ENCODE results near the gene TBC1D4.

The TBC1D4 gene

GRCh38 chr13:75373988-75374387 is 108.0 kb downstream of the TBC1D4 start:
- H3K36me3 ChIP-seq (ENCODE audit: control insufficient read depth in 1 of 2, insufficient read depth in 2 of 2, low read length in 2 of 2), result no peaks in the 10 kb centered on the region

GRCh38 chr13:75372923-75373841 is 108.8 kb downstream of the TBC1D4 start:
- H3K4ac ChIP-seq (ENCODE audit: low read depth, low read length), result no peak overlapping the region
- H4K8ac ChIP-seq (ENCODE audit: low read depth, low read length), result no peak overlapping the region
- no peak overlapping the region for H2BK120ac ChIP-seq (ENCODE audit: insufficient read depth, low read length, poor library complexity)
- H3K79me1 ChIP-seq (ENCODE audit: low read length), result no peaks in the 10 kb centered on the region
- H3K23ac ChIP-seq (ENCODE audit: low read length), result no peak overlapping the region
- no peak overlapping the region for H4K12ac ChIP-seq (ENCODE audit: low read depth, low read length)
- no peak overlapping the region for H2BK12ac ChIP-seq (ENCODE audit: low read length)
- no peak overlapping the region for H2AFZ ChIP-seq (ENCODE audit: insufficient read depth, low read length, poor library complexity)
- no peaks in the 10 kb centered on the region for H3K4me1 ChIP-seq (ENCODE audit: control insufficient read depth in 1 of 2, insufficient read depth in 2 of 2, low read length in 2 of 2)
- H3K79me2 ChIP-seq (ENCODE audit: control insufficient read depth, insufficient read depth, low read length, poor library complexity), result no peaks in the 10 kb centered on the region
- H3K36me3 ChIP-seq (ENCODE audit: control insufficient read depth in 1 of 2, insufficient read depth in 2 of 2, low read length in 2 of 2), result no peaks in the 10 kb centered on the region
- H3K14ac ChIP-seq (ENCODE audit: low read length), result no peak overlapping the region
- WGBS (ENCODE audit: extremely low coverage, insufficient coverage, insufficient read length), result no CpG with 5 or more reads among the region's 13 CpGs
- H3K18ac ChIP-seq (ENCODE audit: low read length), result no peak overlapping the region
- H4K91ac ChIP-seq (ENCODE audit: low read depth, low read length), result no peak overlapping the region
- H3K9ac ChIP-seq (ENCODE audit: low read length), result no peak overlapping the region
- peak; percentile 55 to 78 for DNase-seq
- H2AK5ac ChIP-seq (ENCODE audit: low read length), result no peak overlapping the region
- H3K9me3 ChIP-seq (ENCODE audit: insufficient read depth, low read depth, low read length), result no peaks in the 10 kb centered on the region
- H3K4me3 ChIP-seq (ENCODE audit: low read depth, low read length), result no peak overlapping the region
- no peak overlapping the region for H3K27ac ChIP-seq (ENCODE audit: low read depth, low read length)
- H3K4me2 ChIP-seq (ENCODE audit: low read length), result no peak overlapping the region
- no peaks in the 10 kb centered on the region for H3K27me3 ChIP-seq (ENCODE audit: insufficient read depth, low read length)
- no peak overlapping the region for H2BK5ac ChIP-seq (ENCODE audit: low read depth, low read length, poor library complexity)

More at GRCh38 chr13:75373988-75374387, 108.0 kb downstream of the TBC1D4 start:
- Histone ChIP-seq H2BK120ac (ENCODE audit: insufficient read depth, low read length, poor library complexity) (no peak overlapping the region), H3K4me2 (ENCODE audit: low read length) (no peak overlapping the region), H3K4ac (ENCODE audit: low read depth, low read length) (no peak overlapping the region), H3K18ac (ENCODE audit: low read length) (no peak overlapping the region), H3K79me1 (ENCODE audit: low read length) (no peaks in the 10 kb centered on the region), H3K4me3 (ENCODE audit: low read depth, low read length) (no peak overlapping the region), H3K14ac (ENCODE audit: low read length) (no peak overlapping the region), H3K9me3 (ENCODE audit: insufficient read depth, low read depth, low read length) (no peaks in the 10 kb centered on the region), H2BK12ac (ENCODE audit: low read length) (no peak overlapping the region), H3K27ac (ENCODE audit: low read depth, low read length) (no peak overlapping the region), H4K8ac (ENCODE audit: low read depth, low read length) (no peak overlapping the region), H2AFZ (ENCODE audit: insufficient read depth, low read length, poor library complexity) (no peak overlapping the region), H3K27me3 (ENCODE audit: insufficient read depth, low read length) (no peaks in the 10 kb centered on the region), H3K4me1 (ENCODE audit: control insufficient read depth in 1 of 2, insufficient read depth in 2 of 2, low read length in 2 of 2) (no peaks in the 10 kb centered on the region), H2AK5ac (ENCODE audit: low read length) (no peak overlapping the region), H4K12ac (ENCODE audit: low read depth, low read length) (no peak overlapping the region), H4K91ac (ENCODE audit: low read depth, low read length) (no peak overlapping the region), H3K79me2 (ENCODE audit: control insufficient read depth, insufficient read depth, low read length, poor library complexity) (no peaks in the 10 kb centered on the region), H3K9ac (ENCODE audit: low read length) (no peak overlapping the region), H3K23ac (ENCODE audit: low read length) (no peak overlapping the region), H2BK5ac (ENCODE audit: low read depth, low read length, poor library complexity) (no peak overlapping the region)
- no CpG with 5 or more reads among the region's 5 CpGs for WGBS (ENCODE audit: extremely low coverage, insufficient coverage, insufficient read length)
- no peak for DNase-seq

- Histone ChIP-seq H3K79me1 (ENCODE audit: low read length) (no peaks in the 10 kb centered on the region), H2BK12ac (ENCODE audit: low read length) (no peak overlapping the region), H3K27ac (ENCODE audit: low read depth, low read length) (no peak overlapping the region), H2BK120ac (ENCODE audit: insufficient read depth, low read length, poor library complexity) (no peak overlapping the region), H3K23ac (ENCODE audit: low read length) (no peak overlapping the region), H2AK5ac (ENCODE audit: low read length) (no peak overlapping the region), H3K4me2 (ENCODE audit: low read length) (no peak overlapping the region), H4K91ac (ENCODE audit: low read depth, low read length) (no peak overlapping the region), H2AFZ (ENCODE audit: insufficient read depth, low read length, poor library complexity) (no peak overlapping the region), H2BK5ac (ENCODE audit: low read depth, low read length, poor library complexity) (no peak overlapping the region), H3K27me3 (ENCODE audit: insufficient read depth, low read length) (no peaks in the 10 kb centered on the region), H3K79me2 (ENCODE audit: control insufficient read depth, insufficient read depth, low read length, poor library complexity) (no peaks in the 10 kb centered on the region), H3K18ac (ENCODE audit: low read length) (no peak overlapping the region), H3K4ac (ENCODE audit: low read depth, low read length) (no peak overlapping the region), H4K8ac (ENCODE audit: low read depth, low read length) (no peak overlapping the region), H3K14ac (ENCODE audit: low read length) (no peak overlapping the region), H3K4me1 (ENCODE audit: control insufficient read depth in 1 of 2, insufficient read depth in 2 of 2, low read length in 2 of 2) (no peaks in the 10 kb centered on the region), H3K9ac (ENCODE audit: low read length) (no peak overlapping the region), H3K9me3 (ENCODE audit: insufficient read depth, low read depth, low read length) (no peaks in the 10 kb centered on the region), H4K12ac (ENCODE audit: low read depth, low read length) (no peak overlapping the region), H3K36me3 (ENCODE audit: control insufficient read depth in 1 of 2, insufficient read depth in 2 of 2, low read length in 2 of 2) (no peaks in the 10 kb centered on the region), H3K4me3 (ENCODE audit: low read depth, low read length) (no peak overlapping the region)
- no CpG with 5 or more reads among the region's 1 CpG for WGBS (ENCODE audit: extremely low coverage, insufficient coverage, insufficient read length)
- DNase-seq, result peak; percentile 10 to 83
Measured at GRCh38 chr13:75372517-75372916, 109.5 kb downstream of the TBC1D4 start.

DNA sequence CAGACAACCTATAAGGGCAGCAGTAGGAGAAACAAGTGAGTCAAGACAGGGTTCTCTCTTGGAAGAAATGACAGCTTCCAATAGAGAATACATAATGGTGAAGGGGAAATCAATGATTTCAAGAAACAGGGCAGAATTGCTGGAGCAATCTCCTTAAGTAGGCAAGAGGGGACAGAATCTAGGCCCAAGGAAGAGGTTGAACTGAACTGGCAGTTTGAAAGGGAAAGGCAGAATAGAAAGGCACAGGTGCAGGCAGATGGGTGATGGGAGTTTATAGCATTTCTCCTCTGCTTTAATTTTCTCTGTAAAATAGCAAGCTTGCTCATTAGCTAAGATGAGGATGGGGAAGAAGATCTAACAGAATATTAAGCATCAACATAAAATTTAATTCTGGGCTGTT is 110.8 kb downstream of the TBC1D4 start:
- H3K23ac ChIP-seq (ENCODE audit: low read length), result no peak overlapping the region
- no peak overlapping the region for H2BK12ac ChIP-seq (ENCODE audit: low read length)
- H3K9me3 ChIP-seq (ENCODE audit: insufficient read depth, low read depth, low read length), result no peaks in the 10 kb centered on the region
- DNase-seq, result no peak
- H3K4ac ChIP-seq (ENCODE audit: low read depth, low read length), result no peak overlapping the region
- no peak overlapping the region for H3K18ac ChIP-seq (ENCODE audit: low read length)
- no peak overlapping the region for H2BK5ac ChIP-seq (ENCODE audit: low read depth, low read length, poor library complexity)
- no peak overlapping the region for H3K14ac ChIP-seq (ENCODE audit: low read length)
- H3K9ac ChIP-seq (ENCODE audit: low read length), result no peak overlapping the region
- H3K4me1 ChIP-seq (ENCODE audit: control insufficient read depth in 1 of 2, insufficient read depth in 2 of 2, low read length in 2 of 2), result no peaks in the 10 kb centered on the region
- H3K79me2 ChIP-seq (ENCODE audit: control insufficient read depth, insufficient read depth, low read length, poor library complexity), result no peaks in the 10 kb centered on the region
- no peak overlapping the region for H3K4me3 ChIP-seq (ENCODE audit: low read depth, low read length)
- H3K36me3 ChIP-seq (ENCODE audit: control insufficient read depth in 1 of 2, insufficient read depth in 2 of 2, low read length in 2 of 2), result no peaks in the 10 kb centered on the region
- H2AFZ ChIP-seq (ENCODE audit: insufficient read depth, low read length, poor library complexity), result no peak overlapping the region
- H4K8ac ChIP-seq (ENCODE audit: low read depth, low read length), result no peak overlapping the region
- no peak overlapping the region for H3K4me2 ChIP-seq (ENCODE audit: low read length)
- H3K27ac ChIP-seq (ENCODE audit: low read depth, low read length), result no peak overlapping the region
- H4K12ac ChIP-seq (ENCODE audit: low read depth, low read length), result no peak overlapping the region
- H2AK5ac ChIP-seq (ENCODE audit: low read length), result no peak overlapping the region
- H4K91ac ChIP-seq (ENCODE audit: low read depth, low read length), result no peak overlapping the region
- H3K79me1 ChIP-seq (ENCODE audit: low read length), result no peaks in the 10 kb centered on the region
- no peak overlapping the region for H2BK120ac ChIP-seq (ENCODE audit: insufficient read depth, low read length, poor library complexity)
- H3K27me3 ChIP-seq (ENCODE audit: insufficient read depth, low read length), result no peaks in the 10 kb centered on the region
